Measurements from ENCODE around the gene UBE2L3. TPM values are rescaled to one million over a fixed set of nuclear protein-coding genes. Genes with fewer than 3 reads are reported as not detected.

UBE2L3 gene
- polyA plus RNA-seq, 1 donor (not counting 4 experiments of a cell fraction or from before 2014, with no cell fraction given) = 80.8 TPM

- H3K4me2 ChIP-seq (ENCODE audit: control insufficient read depth, extremely low read depth, insufficient read depth, low read depth, low read length) = no peak overlapping the region
- H3K36me3 ChIP-seq (ENCODE audit: control insufficient read depth in 2 of 2, extremely low read depth in 1 of 2, insufficient read depth in 2 of 2, low read length in 2 of 2) = peaks cover 17 to 34% of the 10 kb centered on the region in 2 experiments
- no peaks in the 10 kb centered on the region for H3K27me3 ChIP-seq (ENCODE audit: control insufficient read depth, extremely low read depth, insufficient read depth, low read length)
- peaks cover 16% of the 10 kb centered on the region for H3K9me1 ChIP-seq (ENCODE audit: control insufficient read depth, extremely low read depth, insufficient read depth, low read length)
- H4K20me1 ChIP-seq (ENCODE audit: control insufficient read depth, extremely low read depth, insufficient read depth, low read length) = peaks cover 52% of the 10 kb centered on the region
- H3K4me3 ChIP-seq (ENCODE audit: control insufficient read depth in 2 of 3, extremely low read depth in 1 of 3, insufficient read depth in 2 of 3, low read depth in 1 of 3, low read length in 3 of 3) = no peak overlapping the region
- no peak overlapping the region for H3K9ac ChIP-seq (ENCODE audit: control insufficient read depth, extremely low read depth, insufficient read depth, low read length)
- DNase-seq (ENCODE audit: low read depth, low spot score) (no peak), FAIRE-seq (no peak)
- TF ChIP-seq, protein P1, sequence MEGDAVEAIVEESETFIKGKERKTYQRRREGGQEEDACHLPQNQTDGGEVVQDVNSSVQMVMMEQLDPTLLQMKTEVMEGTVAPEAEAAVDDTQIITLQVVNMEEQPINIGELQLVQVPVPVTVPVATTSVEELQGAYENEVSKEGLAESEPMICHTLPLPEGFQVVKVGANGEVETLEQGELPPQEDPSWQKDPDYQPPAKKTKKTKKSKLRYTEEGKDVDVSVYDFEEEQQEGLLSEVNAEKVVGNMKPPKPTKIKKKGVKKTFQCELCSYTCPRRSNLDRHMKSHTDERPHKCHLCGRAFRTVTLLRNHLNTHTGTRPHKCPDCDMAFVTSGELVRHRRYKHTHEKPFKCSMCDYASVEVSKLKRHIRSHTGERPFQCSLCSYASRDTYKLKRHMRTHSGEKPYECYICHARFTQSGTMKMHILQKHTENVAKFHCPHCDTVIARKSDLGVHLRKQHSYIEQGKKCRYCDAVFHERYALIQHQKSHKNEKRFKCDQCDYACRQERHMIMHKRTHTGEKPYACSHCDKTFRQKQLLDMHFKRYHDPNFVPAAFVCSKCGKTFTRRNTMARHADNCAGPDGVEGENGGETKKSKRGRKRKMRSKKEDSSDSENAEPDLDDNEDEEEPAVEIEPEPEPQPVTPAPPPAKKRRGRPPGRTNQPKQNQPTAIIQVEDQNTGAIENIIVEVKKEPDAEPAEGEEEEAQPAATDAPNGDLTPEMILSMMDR (optimal IDR thresholded peaks at IDR 0.05 in 1 of 3, IDR thresholded peaks at IDR 0.05 in 1 of 3, conservative IDR thresholded peaks at IDR 0.05 in 1 of 3; ENCODE audit: extremely low read depth in 1 of 3, insufficient read depth in 2 of 3, low read length in 3 of 3) = no peak
- no peak for TF ChIP-seq EZH2 (IDR thresholded peaks at IDR 0.05; ENCODE audit: low read length)
- H3K79me2 ChIP-seq (ENCODE audit: control insufficient read depth, insufficient read depth, low read length) = peaks cover 97% of the 10 kb centered on the region
- H3K9me3 ChIP-seq (ENCODE audit: control insufficient read depth, low read depth, low read length) = no peaks in the 10 kb centered on the region
- H3K27ac ChIP-seq (ENCODE audit: control insufficient read depth, insufficient read depth, low read length) = no peak overlapping the region
- dilution Hi-C loops (cut with MboI; ENCODE audit: extremely low pct_ligation_motif_present, low sequenced_read_pairs) = no loop called here
- H2AFZ ChIP-seq (ENCODE audit: control insufficient read depth, low read length) = no peak overlapping the region
- H3K4me1 ChIP-seq (ENCODE audit: control insufficient read depth, extremely low read depth, insufficient read depth, low read length) = no peaks in the 10 kb centered on the region
These were observed 21.9 kb downstream of the UBE2L3 start for GRCh38 chr22:21589396-21589795.

DNA sequence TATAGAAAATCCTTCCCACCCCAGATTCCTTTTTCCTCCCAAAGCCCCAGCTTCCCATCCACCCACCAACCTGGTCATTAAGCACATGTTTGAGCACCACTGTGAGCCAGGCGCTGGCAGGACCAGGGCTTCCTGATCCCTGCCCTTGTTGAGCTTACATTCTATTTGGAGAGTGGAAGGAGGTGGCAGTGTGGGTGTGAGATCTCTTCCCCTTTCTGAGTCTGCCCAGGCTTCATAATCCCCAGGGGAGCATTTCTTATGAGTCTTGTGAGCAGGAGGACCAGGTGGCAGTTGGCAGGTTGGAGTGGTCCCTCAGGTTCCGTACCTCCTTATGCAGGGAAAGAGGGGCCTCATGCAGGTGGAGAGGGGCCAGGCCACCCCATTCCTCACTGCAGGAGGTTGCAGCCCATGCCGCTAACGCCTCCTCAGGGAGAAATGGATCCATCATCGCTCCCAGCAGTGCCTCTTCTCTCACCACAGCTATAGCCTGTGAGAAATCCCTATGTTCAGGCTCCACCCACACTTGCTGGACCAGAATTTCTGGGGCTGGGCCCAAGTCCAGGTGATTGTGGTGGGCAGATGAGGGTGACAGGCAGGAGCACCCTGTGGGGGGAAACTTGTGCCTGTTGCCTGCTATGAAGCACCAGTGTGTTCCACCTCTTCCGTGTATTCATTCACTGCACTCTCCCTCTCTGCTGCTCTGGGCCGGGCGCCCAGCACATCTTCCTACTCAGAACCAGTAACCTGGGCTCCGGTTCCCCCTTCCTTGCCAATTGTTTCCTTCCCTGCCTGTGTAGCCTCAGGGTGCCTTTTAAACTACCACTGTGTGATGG is 23.5 kb downstream of the UBE2L3 start:
- no peak for TF ChIP-seq EZH2 (IDR thresholded peaks at IDR 0.05; ENCODE audit: low read length)
- TF ChIP-seq, protein P1 (optimal IDR thresholded peaks at IDR 0.05 in 1 of 3, IDR thresholded peaks at IDR 0.05 in 1 of 3, conservative IDR thresholded peaks at IDR 0.05 in 1 of 3; ENCODE audit: extremely low read depth in 1 of 3, insufficient read depth in 2 of 3, low read length in 3 of 3) = no peak
- no peak for FAIRE-seq
- Histone ChIP-seq H3K9me3 (ENCODE audit: control insufficient read depth, low read depth, low read length) (no peaks in the 10 kb centered on the region), H3K4me1 (ENCODE audit: control insufficient read depth, extremely low read depth, insufficient read depth, low read length) (no peaks in the 10 kb centered on the region), H2AFZ (ENCODE audit: control insufficient read depth, low read length) (no peak overlapping the region), H3K9ac (ENCODE audit: control insufficient read depth, extremely low read depth, insufficient read depth, low read length) (no peak overlapping the region), H3K36me3 (ENCODE audit: control insufficient read depth in 2 of 2, extremely low read depth in 1 of 2, insufficient read depth in 2 of 2, low read length in 2 of 2) (peaks cover 30 to 31% of the 10 kb centered on the region in 2 experiments), H3K9me1 (ENCODE audit: control insufficient read depth, extremely low read depth, insufficient read depth, low read length) (peaks cover 6% of the 10 kb centered on the region), H3K27ac (ENCODE audit: control insufficient read depth, insufficient read depth, low read length) (no peak overlapping the region), H3K4me2 (ENCODE audit: control insufficient read depth, extremely low read depth, insufficient read depth, low read depth, low read length) (no peak overlapping the region), H3K79me2 (ENCODE audit: control insufficient read depth, insufficient read depth, low read length) (peaks cover 96% of the 10 kb centered on the region), H3K4me3 (ENCODE audit: control insufficient read depth in 2 of 3, extremely low read depth in 1 of 3, insufficient read depth in 2 of 3, low read depth in 1 of 3, low read length in 3 of 3) (no peak overlapping the region), H4K20me1 (ENCODE audit: control insufficient read depth, extremely low read depth, insufficient read depth, low read length) (peaks cover 37% of the 10 kb centered on the region), H3K27me3 (ENCODE audit: control insufficient read depth, extremely low read depth, insufficient read depth, low read length) (no peaks in the 10 kb centered on the region)
- dilution Hi-C loops (cut with MboI; ENCODE audit: extremely low pct_ligation_motif_present, low sequenced_read_pairs) = no loop called here
- no peak for DNase-seq (ENCODE audit: low read depth, low spot score)
